H9 (cell line): ENCODE measurements around the gene LIPA. TPM values are rescaled to one million over a fixed set of nuclear protein-coding genes. Genes with fewer than 3 reads are reported as not detected.

Experiments used
- DNase-seq: peaks from one replicate; pipeline ENCODE4 v3.0.0-alpha.2; 2017
- H2AFZ ChIP-seq: one replicate; pipeline ENCODE4 v1.6.1; 2013; ENCODE audit warnings: mild to moderate bottlenecking, low read length, control low read depth, moderate library complexity
- H2AK5ac ChIP-seq: 2 replicates; pipeline ENCODE4 v1.6.1; 2013; ENCODE audit warnings: low read length, control low read depth, mixed read lengths; ENCODE audit not compliant: insufficient read length
- H2BK120ac ChIP-seq: one replicate; pipeline ENCODE4 v1.6.1; 2013; ENCODE audit warnings: low read depth, mild to moderate bottlenecking, low read length, control low read depth, inconsistent platforms; ENCODE audit not compliant: poor library complexity, severe bottlenecking
- H2BK12ac ChIP-seq: 2 replicates; pipeline ENCODE4 v1.6.1; 2013; ENCODE audit warnings: low read length, control low read depth, mixed read lengths, low read depth; ENCODE audit not compliant: insufficient read length
- H2BK15ac ChIP-seq: 2 replicates; pipeline ENCODE4 v1.6.1; 2013; ENCODE audit warnings: low read depth, low read length, control low read depth
- H2BK20ac ChIP-seq: one replicate; pipeline ENCODE4 v1.6.1; 2013; ENCODE audit warnings: low read depth, mild to moderate bottlenecking, low read length, control low read depth, inconsistent platforms; ENCODE audit not compliant: poor library complexity, severe bottlenecking
- H2BK5ac ChIP-seq: 2 replicates; pipeline ENCODE4 v1.6.1; 2013; ENCODE audit warnings: low read length, control low read depth, mixed read lengths; ENCODE audit not compliant: insufficient read length
- H3K14ac ChIP-seq: 2 replicates; pipeline ENCODE4 v1.6.1; 2013; ENCODE audit warnings: low read length, control low read depth; ENCODE audit not compliant: insufficient read depth
- H3K18ac ChIP-seq: 2 replicates; pipeline ENCODE4 v1.6.1; 2013; ENCODE audit warnings: low read depth, mild to moderate bottlenecking, mixed read lengths, low read length, control low read depth; ENCODE audit not compliant: insufficient read length
- H3K23ac ChIP-seq: 2 replicates; pipeline ENCODE4 v1.6.1; 2013; ENCODE audit warnings: low read length, control low read depth, mixed read lengths, low read depth; ENCODE audit not compliant: insufficient read length
- H3K23me2 ChIP-seq: 2 replicates; pipeline ENCODE4 v1.6.1; 2013; ENCODE audit warnings: low read depth, mild to moderate bottlenecking, mixed read lengths, low read length, control low read depth; ENCODE audit not compliant: insufficient read length, poor library complexity, severe bottlenecking
- H3K27ac ChIP-seq: 2 replicates; pipeline ENCODE4 v1.5.1; 2013; ENCODE audit warnings: low read length, control low read depth, mixed read lengths, low read depth; ENCODE audit not compliant: insufficient read length
- H3K27me3 ChIP-seq: 2 replicates; pipeline ENCODE4 v1.6.1; 2013; ENCODE audit warnings: low read length, control low read depth, inconsistent platforms; ENCODE audit not compliant: insufficient read depth
- H3K4ac ChIP-seq: 2 replicates; pipeline ENCODE4 v1.6.1; 2013; ENCODE audit warnings: low read depth, mild to moderate bottlenecking, control low read depth, inconsistent platforms, low read length, moderate library complexity
- H3K4me1 ChIP-seq: 2 replicates; pipeline ENCODE4 v1.6.1; 2013; ENCODE audit warnings: low read length, control low read depth, inconsistent platforms; ENCODE audit not compliant: insufficient read depth
- H3K4me2 ChIP-seq: 2 replicates; pipeline ENCODE4 v1.6.1; 2013; ENCODE audit warnings: low read length, control low read depth, mixed read lengths; ENCODE audit not compliant: insufficient read length, insufficient read depth
- H3K56ac ChIP-seq: 2 replicates; pipeline ENCODE4 v1.6.1; 2013; ENCODE audit warnings: low read depth, mild to moderate bottlenecking, mixed read lengths, low read length, control low read depth; ENCODE audit not compliant: insufficient read length
- H3K79me1 ChIP-seq: 2 replicates; pipeline ENCODE4 v1.6.1; 2013; ENCODE audit warnings: low read depth, mild to moderate bottlenecking, moderate library complexity, low read length, control low read depth, inconsistent platforms; ENCODE audit not compliant: insufficient read depth, poor library complexity, severe bottlenecking
- H3K79me2 ChIP-seq: 2 replicates; pipeline ENCODE4 v1.6.1; 2013; ENCODE audit warnings: low read length, control low read depth, inconsistent platforms; ENCODE audit not compliant: insufficient read depth
- H3K9ac ChIP-seq: 2 replicates; pipeline ENCODE4 v1.6.1; 2013; ENCODE audit warnings: low read length, control low read depth, mixed read lengths; ENCODE audit not compliant: insufficient read length; ENCODE audit errors: extremely low read depth
- H3K9me3 ChIP-seq: one replicate; pipeline ENCODE4 v1.6.1; 2013; ENCODE audit warnings: low read depth, low read length, inconsistent platforms; ENCODE audit not compliant: control insufficient read depth
- H3T11ph ChIP-seq: one replicate; pipeline ENCODE4 v1.6.1; 2013; ENCODE audit warnings: mild to moderate bottlenecking, low read length, control low read depth, inconsistent platforms
- H4K20me1 ChIP-seq: one replicate; pipeline ENCODE4 v1.6.1; 2013; ENCODE audit not compliant: control insufficient read depth, insufficient read length, insufficient read depth
- H4K5ac ChIP-seq: 2 replicates; pipeline ENCODE4 v1.6.1; 2013; ENCODE audit warnings: low read depth, mild to moderate bottlenecking, mixed read lengths, low read length, control low read depth; ENCODE audit not compliant: insufficient read length
- H4K8ac ChIP-seq: replicated peaks from 2 replicates; pipeline ENCODE4 v1.6.1; 2013; ENCODE audit warnings: low read length, control low read depth, mixed read lengths, low read depth; ENCODE audit not compliant: insufficient read length
- H4K91ac ChIP-seq: 2 replicates; pipeline ENCODE4 v1.6.1; 2013; ENCODE audit warnings: low read depth, mild to moderate bottlenecking, moderate library complexity, mixed read lengths, low read length, control low read depth; ENCODE audit not compliant: insufficient read length
- H3K27ac Mint-ChIP-seq, 3 experiments: 2 replicates in 2 of 3; 3 replicates in 1 of 3; pipeline ENCODE4 v1.8.0; 2020 to 2021; ENCODE audit warnings: mixed read lengths in 3 of 3, mild to moderate bottlenecking in 1 of 3, moderate library complexity in 1 of 3
- H3K27me3 Mint-ChIP-seq: 2 replicates; pipeline ENCODE4 v1.8.0; 2021; ENCODE audit warnings: low read depth, mild to moderate bottlenecking, moderate library complexity, mixed read lengths
- H3K36me3 Mint-ChIP-seq, 3 experiments: 2 replicates in 2 of 3; 3 replicates in 1 of 3; pipeline ENCODE4 v1.8.0; 2020 to 2021; ENCODE audit warnings: low read depth in 3 of 3, mixed read lengths in 3 of 3; ENCODE audit not compliant: insufficient read depth in 1 of 3
- H3K4me1 Mint-ChIP-seq, 2 experiments: 2 replicates each; pipeline ENCODE4 v1.8.0; 2020; ENCODE audit warnings: mixed read lengths in 2 of 2
- H3K4me3 Mint-ChIP-seq, 2 experiments: 2 replicates in 1 of 2; 3 replicates in 1 of 2; pipeline ENCODE4 v1.8.0; 2020 to 2021; ENCODE audit warnings: mild to moderate bottlenecking in 2 of 2, mixed read lengths in 2 of 2, moderate library complexity in 1 of 2
- H3K9me3 Mint-ChIP-seq, 2 experiments: 2 replicates in 1 of 2; 3 replicates in 1 of 2; pipeline ENCODE4 v1.8.0; 2020; ENCODE audit warnings: mild to moderate bottlenecking in 2 of 2, mixed read lengths in 2 of 2, moderate library complexity in 1 of 2
- CTCF ChIP-seq: fragments of 200-600 bp; sonication (generic); conservative IDR thresholded peaks from 3 replicates; pipeline ENCODE4 v1.8.0; 2021; ENCODE audit warnings: antibody characterized with exemption, mild to moderate bottlenecking
- total RNA-seq: library from RNA; stranded (reverse); gene quantifications from 2 replicates; pipeline ENCODE4 v1.2.1, GENCODE V29; 2021

Gene LIPA
- total RNA-seq, 1 experiment from 2014 or later = 20.9 TPM

- Mint-ChIP-seq H3K4me3 (no peak overlapping the region), H3K27ac (no peak overlapping the region), H3K27me3 (no peaks in the 10 kb centered on the region), H3K9me3 (no peaks in the 10 kb centered on the region), H3K36me3 (no peaks in the 10 kb centered on the region), H3K4me1 (peaks cover 19 to 21% of the 10 kb centered on the region in 2 experiments)
- Histone ChIP-seq H2BK12ac (no peak overlapping the region), H3K56ac (no peak overlapping the region), H3T11ph (no peak overlapping the region), H4K91ac (no peak overlapping the region), H3K4me1 (peaks cover under 1% of the 10 kb centered on the region; the same call in 1 of the 2 replicates), H2BK20ac (no peak overlapping the region), H3K23me2 (no peaks in the 10 kb centered on the region), H3K4ac (no peak overlapping the region), H3K9ac (no peak overlapping the region), H3K9me3 (no peaks in the 10 kb centered on the region), H2AFZ (no peak overlapping the region), H3K79me1 (no peaks in the 10 kb centered on the region), H2BK120ac (no peak overlapping the region), H4K20me1 (no peaks in the 10 kb centered on the region), H3K18ac (no peak overlapping the region), H2BK5ac (no peak overlapping the region), H2BK15ac (no peak overlapping the region), H3K27me3 (no peaks in the 10 kb centered on the region), H3K14ac (no peak overlapping the region), H3K79me2 (no peaks in the 10 kb centered on the region), H3K27ac (no peak overlapping the region), H3K23ac (no peak overlapping the region), H4K8ac (no peak overlapping the region), H3K4me2 (no peak overlapping the region), H2AK5ac (no peak overlapping the region), H4K5ac (no peak overlapping the region)
- no peak for TF ChIP-seq CTCF
- DNase-seq = no peak
These were observed 27.4 kb upstream of the LIPA start for GRCh38 chr10:89278900-89279392.
